Cardiac septum (tissue), 1 donor: Measurements from ENCODE around the gene WDFY4. TPM values are rescaled to one million over a fixed set of nuclear protein-coding genes. Genes with fewer than 3 reads are reported as not detected.

Experiments
- DNase-seq: peaks from one replicate; pipeline ENCODE4 v3.0.0-alpha.2; 2020; ENCODE audit warnings: low spot score
- intact Hi-C: fragments of 100-400 bp; cut with DNase I; formaldehyde crosslinking; loops from one replicate; pipeline ENCODE4 v1.14.0; 2022
- total RNA-seq: library from RNA; stranded (reverse); fragmentation: NEBNext Ultra II Directional; extraction: Animal tissue kit (Norgen Biotek cat#: 25700); gene quantifications from one replicate; pipeline ENCODE4 v1.2.1, GENCODE V29; 2021
- donor health status: DM: no; HTN: no; CAD: no.

Gene WDFY4
- total RNA-seq, 1 donor from 2014 or later, result 1.5 TPM

DNA sequence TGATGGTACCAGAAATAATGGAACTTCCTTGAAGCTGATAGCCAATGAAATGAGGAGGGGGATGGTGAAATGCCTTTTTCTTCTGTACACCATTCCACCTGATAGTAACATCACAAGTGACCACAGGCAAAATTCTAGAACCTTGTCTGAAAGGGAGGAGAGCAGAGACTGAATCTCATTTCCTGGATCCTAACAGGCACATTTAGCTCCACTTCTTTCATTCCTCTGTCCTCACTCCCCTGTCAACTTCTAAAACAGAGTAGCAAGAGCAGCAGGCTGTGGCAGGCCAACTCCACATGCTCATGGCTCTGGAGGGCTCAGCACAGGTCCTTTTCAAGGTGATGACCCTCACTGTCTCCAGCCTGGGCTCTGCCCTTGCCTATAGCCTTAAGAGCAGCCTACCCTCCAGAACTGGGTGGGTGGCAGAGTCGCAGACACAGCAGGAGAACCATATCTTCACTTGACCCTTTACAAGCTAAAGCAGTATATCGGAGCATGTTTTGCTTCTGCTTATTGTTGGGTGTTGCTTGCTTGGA, 255.2 kb downstream of the WDFY4 start, which contains the start of gene LRRC18:
Gene LRRC18 (minus strand): TSS at position 51 of the 536 bp plus-strand sequence. CDS start 25,685 bp downstream, outside the sequence.
- no peak for DNase-seq
- intact Hi-C loops, result no loop called here

DNA sequence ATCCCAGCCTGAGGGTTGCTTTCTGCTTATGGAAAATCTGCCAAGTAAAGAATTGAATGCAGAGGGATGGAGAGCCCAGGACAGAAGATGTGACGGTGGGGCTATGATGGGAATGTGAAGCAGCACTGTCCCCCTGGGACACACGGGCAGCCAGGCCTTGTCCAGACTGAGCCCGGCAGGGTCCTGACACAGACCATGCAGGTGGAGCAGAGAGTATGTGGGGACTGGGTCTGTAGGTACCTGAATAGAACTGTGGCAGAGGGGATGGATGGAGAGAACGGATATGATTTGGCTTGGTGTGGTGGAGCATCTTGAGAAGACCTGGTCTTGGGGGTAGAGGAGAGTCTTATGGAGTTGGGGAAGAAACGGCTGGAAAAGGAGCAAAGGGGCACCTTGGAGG, 255.7 kb downstream of the WDFY4 start:
- intact Hi-C loops, result no loop called here
- no peak for DNase-seq

DNA sequence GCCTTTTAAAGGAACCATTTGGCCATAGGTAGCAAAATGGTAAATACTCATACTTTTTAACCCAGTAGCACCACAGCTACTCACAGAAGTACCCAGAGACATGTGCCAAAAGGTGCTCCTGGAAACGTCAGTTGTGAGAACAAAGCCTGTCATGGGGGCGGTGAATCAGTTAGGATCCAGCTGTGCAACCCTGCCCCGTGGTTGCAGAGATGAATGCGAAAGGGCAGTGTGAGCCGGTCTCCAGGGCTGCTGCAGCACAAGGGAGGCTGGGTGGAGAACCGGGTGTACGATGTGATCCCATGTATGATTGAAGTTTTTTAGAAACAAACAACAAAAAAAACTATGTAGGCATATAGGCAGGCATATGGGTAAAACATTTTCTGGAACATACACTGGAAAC, 256.3 kb downstream of the WDFY4 start:
- intact Hi-C loops, result no loop called here
- DNase-seq, result no peak

DNA sequence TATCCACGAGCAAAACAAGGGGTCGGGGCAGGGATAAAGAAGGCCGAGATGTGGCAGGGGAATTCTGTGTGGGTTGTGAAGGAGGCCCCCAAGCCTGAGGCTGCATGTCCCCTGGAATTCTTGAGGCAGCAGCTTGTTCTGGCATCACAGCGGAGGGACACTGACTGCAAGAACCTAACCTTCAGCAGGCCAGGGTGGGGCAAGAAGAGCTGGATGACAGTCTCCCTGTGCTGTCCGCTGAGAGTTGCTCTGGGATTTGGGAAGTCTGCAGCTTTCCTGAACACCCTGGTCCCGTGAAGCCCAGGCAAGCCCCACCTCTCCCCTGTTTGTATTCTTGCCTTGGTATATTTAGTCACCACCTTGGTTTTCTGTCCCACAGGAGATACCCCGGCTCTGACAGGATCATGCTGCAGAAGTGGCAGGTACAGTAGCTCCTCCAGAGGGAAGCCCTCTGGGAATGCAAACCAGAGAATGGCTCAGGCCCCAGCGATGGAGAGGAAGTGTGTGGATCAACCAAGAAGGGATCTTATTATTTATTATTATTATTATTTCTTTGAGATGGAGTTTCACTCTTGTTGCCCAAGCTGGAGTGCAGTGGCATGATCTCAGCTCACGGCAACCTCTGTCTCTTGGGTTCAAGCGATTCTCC, 256.9 kb downstream of the WDFY4 start:
- no peak for DNase-seq
- intact Hi-C loops, result no loop called here

DNA sequence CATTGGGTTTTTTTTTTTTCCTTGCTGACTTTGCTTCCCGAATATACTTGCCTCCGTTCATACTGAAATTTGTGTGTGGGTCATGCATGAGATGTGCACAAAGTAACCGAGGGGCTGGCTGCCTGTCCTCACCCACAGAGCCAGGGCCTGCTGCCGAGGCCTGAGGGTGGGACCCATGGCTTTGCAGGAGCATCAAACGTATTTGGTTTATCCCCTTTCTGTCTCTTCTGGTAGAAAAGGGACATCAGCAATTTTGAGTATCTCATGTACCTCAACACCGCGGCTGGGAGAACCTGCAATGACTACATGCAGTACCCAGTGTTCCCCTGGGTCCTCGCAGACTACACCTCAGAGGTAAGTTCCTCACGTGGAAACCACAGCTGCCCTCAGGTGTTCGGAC, 258.4 kb downstream of the WDFY4 start:
- intact Hi-C loops, result no loop called here

DNA sequence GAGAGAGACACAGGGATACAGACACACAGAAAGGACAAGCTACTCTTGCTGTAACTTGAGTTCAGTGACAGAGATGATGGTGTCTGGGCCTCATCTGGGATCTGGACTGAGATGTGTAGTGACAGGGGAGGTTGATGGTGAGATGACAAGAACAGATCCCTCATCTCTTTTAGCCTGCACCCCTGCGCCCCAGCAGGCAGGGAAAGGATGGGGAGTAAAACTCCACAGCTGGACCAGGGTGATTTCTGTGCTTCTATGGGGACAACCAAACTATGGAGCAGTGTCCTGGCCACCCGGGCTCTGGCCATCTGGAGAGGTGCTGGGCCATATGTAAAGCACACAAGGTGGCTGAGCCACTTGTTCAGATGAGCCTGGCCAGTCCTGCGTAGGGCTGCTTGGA, 259.5 kb downstream of the WDFY4 start:
- intact Hi-C loops, result no loop called here

More for the DNA sequence above, 258.4 kb downstream of the WDFY4 start:
- DNase-seq, result no peak

DNA sequence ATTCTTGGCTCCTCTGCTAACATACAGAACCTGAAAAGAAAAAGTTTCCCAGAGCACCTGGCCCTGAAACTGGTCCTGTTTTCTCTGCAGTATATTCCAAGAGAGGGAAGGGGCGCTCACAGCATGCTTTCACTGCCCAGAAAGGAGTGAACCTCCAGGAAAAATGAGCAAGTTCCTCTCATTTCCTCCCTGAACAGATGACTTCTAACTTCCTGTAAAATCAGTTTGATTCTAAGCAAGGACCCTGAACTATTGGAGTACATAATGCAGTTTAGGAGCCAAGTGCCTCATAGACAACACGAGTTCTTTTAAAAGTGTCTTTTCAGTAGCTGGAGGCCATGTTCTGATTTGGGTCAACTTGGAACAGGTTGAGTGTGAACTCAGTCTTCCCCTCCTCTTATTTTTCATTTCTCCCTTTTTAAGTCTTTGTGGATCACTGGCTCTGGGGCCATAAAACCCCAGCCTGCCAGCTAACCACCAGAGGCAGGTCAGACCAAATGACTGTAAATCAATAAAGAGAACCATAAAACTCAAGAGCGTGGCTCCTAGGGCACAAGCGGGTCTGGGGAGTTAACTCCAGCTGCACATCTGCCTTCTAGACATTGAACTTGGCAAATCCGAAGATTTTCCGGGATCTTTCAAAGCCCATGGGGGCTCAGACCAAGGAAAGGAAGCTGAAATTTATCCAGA, 260.9 kb downstream of the WDFY4 start:
- intact Hi-C loops, result no loop called here
- no peak for DNase-seq

More for the DNA sequence above, 259.5 kb downstream of the WDFY4 start:
- DNase-seq, result no peak

DNA sequence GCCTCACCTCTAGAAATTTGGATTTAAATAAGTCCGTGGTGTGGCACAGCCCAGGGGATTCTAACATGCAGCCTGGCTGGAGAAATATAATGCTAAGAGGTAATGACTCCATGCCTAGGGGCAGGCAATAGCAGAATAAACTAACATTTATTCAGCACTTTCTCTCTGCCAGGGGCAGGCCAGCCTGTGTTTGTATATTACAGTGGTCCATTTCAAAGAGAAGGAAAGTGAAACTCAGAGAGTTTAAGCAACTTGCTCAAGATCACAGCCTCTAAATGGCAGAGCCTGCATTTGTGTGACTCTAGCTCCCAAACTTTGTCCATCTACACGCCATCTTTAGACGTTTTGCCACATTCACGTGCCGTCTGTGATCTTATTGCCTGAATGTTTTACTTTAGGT, 261.7 kb downstream of the WDFY4 start:
- intact Hi-C loops, result no loop called here
- DNase-seq, result no peak

DNA sequence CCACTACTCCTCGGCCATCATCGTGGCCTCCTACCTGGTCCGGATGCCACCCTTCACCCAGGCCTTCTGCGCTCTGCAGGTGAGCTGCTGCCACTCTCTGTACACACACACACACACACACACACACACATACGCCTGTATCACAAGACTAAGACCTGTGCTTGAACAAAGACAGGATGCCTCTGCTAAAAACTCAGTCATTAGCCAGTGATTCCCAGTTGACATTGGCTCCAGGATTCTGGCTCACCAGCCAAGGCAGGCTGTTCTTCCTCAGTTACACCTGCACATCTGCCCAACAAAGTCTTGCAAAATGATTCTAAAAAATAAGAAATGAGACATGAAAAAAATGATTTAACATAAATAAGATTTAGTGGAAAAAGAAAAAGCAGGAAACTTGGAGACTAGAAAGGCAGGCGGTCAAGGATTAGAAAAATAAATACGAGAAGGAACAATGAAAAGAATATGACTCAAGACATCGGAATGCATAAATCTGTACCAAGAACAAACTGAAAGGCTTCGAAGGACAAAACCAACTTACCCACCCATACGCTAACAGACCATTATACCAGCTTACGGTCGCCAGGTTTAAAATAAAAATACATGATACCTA, 262.3 kb downstream of the WDFY4 start:
- no peak for DNase-seq
- intact Hi-C loops, result no loop called here

DNA sequence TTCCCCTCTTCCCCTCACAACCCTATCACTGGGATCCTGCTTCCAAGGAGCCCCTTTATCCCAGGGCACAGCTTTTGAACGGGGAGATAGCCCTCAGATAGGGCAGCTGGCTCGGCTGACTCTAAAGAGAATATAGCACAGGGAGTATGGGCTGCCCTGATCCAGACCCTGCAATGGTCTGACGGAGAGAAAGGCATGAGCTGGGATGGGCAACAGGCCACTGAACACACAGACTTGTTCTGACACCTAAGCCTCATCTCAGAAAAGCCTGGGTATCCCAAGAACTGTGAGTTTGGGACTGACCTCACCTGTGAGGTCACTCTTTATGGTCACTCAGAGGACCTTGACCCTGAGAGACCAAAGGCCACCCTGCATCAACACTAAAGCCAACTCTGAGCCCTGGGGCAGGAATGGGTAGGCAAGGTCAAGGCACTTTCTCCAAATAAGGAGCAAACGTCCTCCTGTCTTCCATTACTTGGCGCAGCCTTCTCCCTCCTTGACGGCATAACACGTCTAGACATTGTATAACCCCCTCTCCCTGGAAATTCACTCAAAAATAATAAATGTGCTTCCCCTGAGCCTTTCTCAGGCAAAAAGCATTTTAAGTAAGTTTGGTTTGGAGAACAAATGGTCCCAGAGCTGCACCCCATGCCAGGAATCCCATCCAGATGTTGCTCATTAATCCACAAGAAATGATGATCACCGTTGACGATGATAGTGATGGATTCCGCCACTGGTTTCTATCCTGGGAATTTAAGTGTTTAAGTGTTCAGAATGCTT, 263.2 kb downstream of the WDFY4 start:
- no peak for DNase-seq
- intact Hi-C loops, result no loop called here

DNA sequence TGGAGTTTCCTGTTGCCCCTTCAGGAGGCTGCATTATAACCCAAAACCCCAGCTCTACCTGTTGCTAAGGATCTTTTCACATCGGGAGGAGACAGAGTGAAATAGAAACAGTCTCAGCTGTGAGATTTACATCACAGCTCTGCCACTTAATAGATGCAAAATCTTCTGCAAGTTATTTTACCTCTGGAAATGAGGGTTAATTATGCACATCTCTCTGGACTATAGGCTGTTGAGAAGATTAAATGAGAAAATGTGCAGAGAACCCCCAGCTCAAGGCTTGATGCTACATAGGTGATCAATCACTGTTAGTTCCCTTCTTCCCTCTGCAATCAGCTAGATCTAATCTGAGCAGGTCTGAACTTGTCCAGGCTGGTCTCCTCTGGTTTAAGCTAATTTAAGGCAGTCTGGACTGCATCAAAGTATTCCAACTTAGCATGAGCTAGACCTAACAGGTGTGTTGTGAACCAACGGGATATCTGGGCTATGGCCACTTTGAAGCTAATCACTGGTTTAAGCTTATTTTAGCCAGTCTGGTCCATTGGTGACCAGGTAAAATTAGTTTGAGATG, 263.9 kb downstream of the WDFY4 start:
- no peak for DNase-seq
- intact Hi-C loops, result no loop called here

DNA sequence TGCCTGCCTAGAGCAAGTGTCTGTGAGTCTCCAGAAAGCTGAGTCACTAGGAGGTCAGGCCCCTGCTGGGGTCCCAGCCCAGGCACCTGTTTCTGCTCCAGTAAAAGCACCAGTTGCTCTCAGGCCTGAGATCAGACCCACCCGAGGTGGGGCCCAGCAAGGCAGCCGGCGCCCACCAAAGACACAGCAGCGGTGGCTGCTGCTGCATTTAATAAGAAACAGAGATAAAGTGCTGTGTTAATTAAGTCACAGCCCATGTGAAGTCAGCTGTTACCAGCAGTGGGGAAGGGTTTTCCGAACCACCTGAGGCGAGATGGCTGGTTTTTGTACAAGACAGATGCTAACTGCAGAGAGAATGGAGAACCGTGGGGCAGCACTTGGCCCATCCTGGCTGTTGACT, 267.0 kb downstream of the WDFY4 start:
- no peak for DNase-seq
- intact Hi-C loops, result no loop called here

DNA sequence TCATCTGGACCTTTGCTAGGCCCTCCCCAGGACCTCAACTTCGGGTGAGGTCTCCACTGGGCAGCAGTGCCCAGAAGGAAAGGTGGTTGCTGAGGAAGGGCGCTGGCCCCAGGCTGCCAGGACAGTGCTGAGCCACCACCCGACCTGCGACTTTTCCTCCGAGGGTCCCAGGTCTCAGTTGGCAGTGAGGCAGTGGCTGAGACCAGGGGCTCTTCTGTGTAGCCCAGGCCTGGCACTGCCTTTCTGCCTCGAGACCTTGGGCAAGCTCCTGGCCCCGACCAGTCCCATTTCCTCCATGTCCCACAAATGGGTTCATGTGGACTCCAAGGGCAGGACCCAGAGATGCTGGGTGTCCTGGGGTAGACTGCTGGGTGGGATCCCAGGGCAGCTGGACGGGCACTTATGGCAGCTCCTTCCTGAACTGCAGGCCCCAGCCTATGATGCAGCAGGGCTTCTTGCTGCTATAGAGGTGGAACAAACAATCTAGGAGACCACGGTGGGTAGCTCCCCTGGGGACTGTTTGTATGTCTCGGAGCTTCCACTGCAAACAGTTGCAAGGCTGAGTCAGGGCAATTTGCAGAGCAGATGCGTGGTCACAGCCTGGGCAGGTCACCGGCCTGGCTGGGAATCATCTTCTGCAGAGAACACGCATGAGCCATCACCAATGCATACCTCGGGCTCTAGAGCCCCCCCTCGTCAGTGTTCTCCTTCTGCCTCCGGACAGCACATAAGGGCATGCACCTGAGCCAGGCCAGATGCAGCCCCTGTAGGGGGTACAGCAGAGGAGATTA, 272.9 kb downstream of the WDFY4 start:
- DNase-seq, result no peak
- intact Hi-C loops, result no loop called here

DNA sequence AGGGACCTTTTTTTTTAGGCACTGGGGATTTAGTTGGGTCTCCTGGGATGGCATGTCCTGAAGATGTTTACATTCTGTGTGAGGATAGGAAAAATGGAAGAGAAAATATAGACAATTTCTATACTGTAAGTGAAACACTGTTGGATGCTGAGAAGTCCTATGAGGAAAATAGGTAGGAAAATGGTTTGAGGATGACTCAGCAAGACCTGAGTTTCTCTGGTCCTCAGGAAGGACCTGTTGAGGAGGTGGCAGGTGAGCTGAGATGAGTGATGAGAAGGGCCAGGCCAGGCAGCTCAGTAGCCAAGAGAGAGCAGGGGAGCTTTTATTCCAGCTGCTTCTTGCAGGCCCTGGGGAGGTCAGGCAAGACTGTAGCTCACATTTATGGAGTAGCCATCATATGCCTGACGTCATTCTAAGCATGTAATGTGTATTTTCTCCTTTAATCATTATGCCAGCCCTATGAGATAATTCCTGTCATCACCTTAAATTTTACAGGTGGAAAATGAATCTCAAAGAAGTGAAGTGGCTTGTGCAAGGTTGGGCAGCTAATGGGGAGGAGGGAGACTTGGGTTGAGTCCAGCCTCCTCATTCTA, 274.0 kb downstream of the WDFY4 start:
- DNase-seq, result no peak
- intact Hi-C loops, result no loop called here

DNA sequence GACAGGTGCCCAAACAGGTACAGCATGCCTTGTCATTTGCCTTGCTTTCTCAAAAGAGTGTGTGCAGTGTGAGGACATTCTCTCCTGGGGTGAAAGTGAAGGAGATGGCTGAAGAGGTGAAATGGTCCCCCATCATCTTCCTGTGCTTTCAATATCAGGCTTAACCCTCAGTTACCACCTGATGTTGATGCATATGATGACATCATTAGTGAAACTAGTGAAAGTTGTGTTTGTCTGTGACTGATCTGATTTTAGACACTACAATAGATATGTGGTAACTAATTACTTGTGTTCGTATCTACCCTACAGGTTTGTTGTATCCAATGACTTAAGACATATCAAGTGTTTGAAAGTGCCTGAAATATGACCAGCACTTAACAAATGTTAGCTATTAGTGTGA, 279.4 kb downstream of the WDFY4 start:
- intact Hi-C loops, result no loop called here

DNA sequence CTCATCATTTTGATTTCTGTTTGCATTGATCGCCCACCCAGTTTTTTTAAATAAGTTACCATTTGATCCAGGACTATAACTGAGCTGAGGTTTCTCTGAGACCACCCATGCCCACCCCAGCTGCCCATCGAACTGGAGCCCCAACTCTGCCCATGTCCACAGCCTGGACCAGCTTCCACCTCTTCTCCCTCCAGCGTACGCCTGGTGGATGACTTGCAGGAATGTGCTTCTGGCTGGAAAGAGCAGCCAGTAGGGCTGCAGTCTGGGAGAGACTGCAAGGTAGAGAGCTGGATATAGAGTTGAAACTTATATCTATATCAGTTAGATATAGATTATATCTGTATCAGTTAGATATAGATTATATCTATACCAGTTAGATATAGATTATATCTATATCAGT, 280.8 kb downstream of the WDFY4 start:
- intact Hi-C loops, result no loop called here
- no peak for DNase-seq

More for the DNA sequence above, 279.4 kb downstream of the WDFY4 start:
- no peak for DNase-seq

DNA sequence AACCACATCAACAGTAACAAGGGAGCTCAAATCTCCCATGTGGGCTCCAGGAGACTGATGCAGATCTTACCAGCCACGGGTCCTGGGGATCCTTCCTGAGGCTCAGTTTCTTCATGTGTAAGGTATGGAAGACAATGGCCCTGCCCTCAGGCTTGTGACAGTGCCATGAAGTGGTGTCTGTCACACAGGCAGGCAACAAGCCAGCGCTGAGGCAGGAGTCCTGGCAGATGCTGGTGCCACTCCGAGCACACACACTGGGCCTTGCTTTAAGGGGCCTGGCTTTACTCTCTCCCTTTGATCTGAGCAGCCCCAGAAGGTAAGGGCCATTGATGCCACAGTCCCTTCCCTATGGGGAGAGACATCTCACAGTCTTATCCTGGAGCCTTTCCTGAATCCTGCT, 283.4 kb downstream of the WDFY4 start:
- DNase-seq, result no peak
- intact Hi-C loops, result no loop called here

DNA sequence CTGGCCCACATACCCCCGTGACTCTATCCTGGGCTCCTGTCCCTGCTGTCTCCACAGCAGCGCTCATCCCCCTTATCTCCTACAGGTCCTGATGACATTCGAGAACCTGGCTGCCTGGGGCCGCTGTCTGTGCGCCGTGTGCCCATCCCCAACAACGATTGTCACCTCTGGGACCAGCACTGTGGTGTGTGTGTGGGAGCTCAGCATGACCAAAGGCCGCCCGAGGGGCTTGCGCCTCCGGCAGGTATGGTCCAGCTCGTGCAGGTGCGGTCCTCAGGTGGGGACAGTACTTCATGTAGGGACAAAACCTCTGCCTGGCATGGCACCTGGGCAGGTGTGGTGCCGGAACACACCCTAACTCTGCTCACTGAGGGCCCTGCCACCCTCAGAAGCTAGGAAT, 285.4 kb downstream of the WDFY4 start:
- no peak for DNase-seq
- intact Hi-C loops, result no loop called here

DNA sequence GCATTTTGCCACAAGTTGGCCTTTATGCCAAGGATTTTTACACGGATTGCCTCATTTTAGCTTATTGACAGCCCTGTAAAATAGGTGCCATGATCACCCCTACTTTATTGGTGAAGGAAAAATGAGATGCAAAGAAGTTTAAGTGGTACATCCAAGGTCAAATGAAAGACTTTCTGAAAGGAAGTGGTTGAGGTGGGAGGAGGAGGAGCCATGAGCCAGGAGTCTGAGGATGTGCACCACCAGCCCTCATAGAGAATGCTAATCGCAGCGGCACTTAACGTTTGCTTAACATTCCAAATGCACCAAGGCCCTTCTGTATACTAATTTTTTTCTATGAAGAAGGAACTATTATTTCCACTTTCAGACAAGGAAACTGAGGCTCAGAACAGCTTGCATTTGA, 286.0 kb downstream of the WDFY4 start:
- intact Hi-C loops, result no loop called here
- DNase-seq, result no peak
